Smooth muscle cell (in vitro differentiated cells): ENCODE measurements around the gene EFNA2. TPM values are rescaled to one million over a fixed set of nuclear protein-coding genes. Genes with fewer than 3 reads are reported as not detected.

Source experiments
- DNase-seq: peaks from one replicate; lab custom pipeline; 2025; ENCODE audit not compliant: unreplicated experiment; lab: John Stamatoyannopoulos, UW
- H2AFZ ChIP-seq: fragments of 200-600 bp; sonication (generic); 2 replicates; pipeline ENCODE4 v1.6.0; 2016; ENCODE audit warnings: antibody characterized with exemption, low read depth, mild to moderate bottlenecking
- H3F3A ChIP-seq: fragments of 200-600 bp; sonication (generic); 2 replicates; pipeline ENCODE4 v1.6.0; 2017; ENCODE audit warnings: antibody characterized with exemption, low read depth
- H3K27ac ChIP-seq: fragments of 200-600 bp; sonication (generic); 2 replicates; pipeline ENCODE4 v1.5.1; 2016; ENCODE audit warnings: low read depth, mild to moderate bottlenecking
- H3K27me3 ChIP-seq: fragments of 200-600 bp; sonication (generic); 2 replicates; pipeline ENCODE4 v1.6.1; 2016; ENCODE audit warnings: low read depth, mild to moderate bottlenecking
- H3K36me3 ChIP-seq: fragments of 200-600 bp; sonication (generic); 2 replicates; pipeline ENCODE4 v1.5.1; 2016; ENCODE audit warnings: low read depth
- H3K4me1 ChIP-seq: fragments of 200-600 bp; sonication (generic); 2 replicates; pipeline ENCODE4 v1.5.1; 2016; ENCODE audit warnings: low read depth
- H3K4me2 ChIP-seq: fragments of 200-600 bp; sonication (generic); 2 replicates; pipeline ENCODE4 v1.6.0; 2016; ENCODE audit warnings: mild to moderate bottlenecking
- H3K4me3 ChIP-seq: fragments of 200-600 bp; sonication (generic); 2 replicates; pipeline ENCODE4 v1.5.1; 2016; ENCODE audit warnings: mild to moderate bottlenecking
- H3K79me2 ChIP-seq: fragments of 200-600 bp; sonication (generic); 2 replicates; pipeline ENCODE4 v1.6.0; 2016; ENCODE audit warnings: low read depth, mild to moderate bottlenecking
- H3K9ac ChIP-seq: fragments of 200-600 bp; sonication (generic); 2 replicates; pipeline ENCODE4 v1.6.0; 2016; ENCODE audit warnings: low read depth
- H3K9me3 ChIP-seq: fragments of 200-600 bp; sonication (generic); replicated peaks from 2 replicates; pipeline ENCODE4 v1.5.1; 2016; ENCODE audit warnings: low read depth
- H4K20me1 ChIP-seq: fragments of 200-600 bp; sonication (generic); 2 replicates; pipeline ENCODE4 v1.6.0; 2016; ENCODE audit warnings: low read depth
- WGBS: methylation state at CpG from one replicate; pipeline ENCODE4 v1.1.7; 2016; ENCODE audit warnings: low lambda C conversion rate; 5-methylcytosine and 5-hydroxymethylcytosine counted together
- polyA plus RNA-seq: library from polyadenylated mRNA; unstranded; fragments of >200 nt; fragmentation: Nextera tagmentation; extraction: Ambion mirVana; gene quantifications from 2 replicates; pipeline ENCODE4 v1.2.1, GENCODE V29; 2016
- total RNA-seq: library from RNA; depleted of rRNA; stranded (reverse); fragments of >200 nt; gene quantifications from 2 replicates; pipeline ENCODE4 v1.2.3, GENCODE V29; 2014
- TF ChIP-seq, protein P1 (sequence below): fragments of 200-600 bp; sonication (generic); IDR thresholded peaks from 2 replicates; pipeline ENCODE4 v1.5.1; 2017; ENCODE audit warnings: borderline replicate concordance, mild to moderate bottlenecking, antibody characterized with exemption; ENCODE audit not compliant: insufficient read depth, poor library complexity, severe bottlenecking

EFNA2 gene
- total and polyA plus RNA-seq, 2 experiments from 2014 or later = 0.89 to 6.2 TPM

DNA sequence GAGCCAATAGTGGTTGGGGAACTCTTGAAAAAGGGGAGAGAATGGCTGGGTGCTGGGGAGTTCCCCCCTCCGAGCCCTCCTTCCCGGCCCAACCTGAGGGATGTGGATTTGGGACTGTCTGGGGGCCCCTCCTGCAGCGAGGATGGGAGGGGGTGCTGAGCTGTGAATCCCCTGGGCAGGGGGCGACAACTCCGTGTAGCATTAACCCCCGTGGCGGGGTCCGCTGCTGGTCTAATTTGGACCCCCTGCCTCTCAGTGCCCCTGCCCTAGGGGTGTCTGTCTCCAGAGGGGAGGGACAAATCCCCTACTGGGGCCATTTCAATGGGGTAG is 27.5 kb upstream of the EFNA2 start:
- no peak overlapping the region for H3K9ac ChIP-seq

GRCh38 chr19:1258707-1259205 is 26.9 kb upstream of the EFNA2 start:
- Histone ChIP-seq H2AFZ (no peak overlapping the region), H3K4me1 (peaks cover 32% of the 10 kb centered on the region), H3K36me3 (no peaks in the 10 kb centered on the region), H3K4me2 (no peak overlapping the region), H3K9me3 (no peaks in the 10 kb centered on the region), H3K27ac (peak overlapping the region; percentile 74), H3F3A (peaks cover 73% of the 10 kb centered on the region), H3K4me3 (no peak overlapping the region), H3K27me3 (no peaks in the 10 kb centered on the region), H4K20me1 (peaks cover 62% of the 10 kb centered on the region), H3K79me2 (peaks cover 42% of the 10 kb centered on the region), H3K9ac (no peak overlapping the region)
- TF ChIP-seq, protein P1, sequence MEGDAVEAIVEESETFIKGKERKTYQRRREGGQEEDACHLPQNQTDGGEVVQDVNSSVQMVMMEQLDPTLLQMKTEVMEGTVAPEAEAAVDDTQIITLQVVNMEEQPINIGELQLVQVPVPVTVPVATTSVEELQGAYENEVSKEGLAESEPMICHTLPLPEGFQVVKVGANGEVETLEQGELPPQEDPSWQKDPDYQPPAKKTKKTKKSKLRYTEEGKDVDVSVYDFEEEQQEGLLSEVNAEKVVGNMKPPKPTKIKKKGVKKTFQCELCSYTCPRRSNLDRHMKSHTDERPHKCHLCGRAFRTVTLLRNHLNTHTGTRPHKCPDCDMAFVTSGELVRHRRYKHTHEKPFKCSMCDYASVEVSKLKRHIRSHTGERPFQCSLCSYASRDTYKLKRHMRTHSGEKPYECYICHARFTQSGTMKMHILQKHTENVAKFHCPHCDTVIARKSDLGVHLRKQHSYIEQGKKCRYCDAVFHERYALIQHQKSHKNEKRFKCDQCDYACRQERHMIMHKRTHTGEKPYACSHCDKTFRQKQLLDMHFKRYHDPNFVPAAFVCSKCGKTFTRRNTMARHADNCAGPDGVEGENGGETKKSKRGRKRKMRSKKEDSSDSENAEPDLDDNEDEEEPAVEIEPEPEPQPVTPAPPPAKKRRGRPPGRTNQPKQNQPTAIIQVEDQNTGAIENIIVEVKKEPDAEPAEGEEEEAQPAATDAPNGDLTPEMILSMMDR = no peak
- DNase-seq = no peak
- 64% methylated on average over 15 of the region's 15 CpGs for WGBS

More for the DNA sequence above, 27.5 kb upstream of the EFNA2 start:
- Histone ChIP-seq H3K4me3 (no peak overlapping the region), H3K9me3 (no peaks in the 10 kb centered on the region), H3K79me2 (peaks cover 48% of the 10 kb centered on the region), H2AFZ (no peak overlapping the region), H3K4me2 (no peak overlapping the region), H3K36me3 (no peaks in the 10 kb centered on the region), H4K20me1 (peaks cover 68% of the 10 kb centered on the region), H3K27me3 (no peaks in the 10 kb centered on the region), H3K4me1 (peaks cover 36% of the 10 kb centered on the region), H3F3A (peaks cover 72% of the 10 kb centered on the region), H3K27ac (peak overlapping the region; percentile 74)
- TF ChIP-seq, protein P1 = no peak
- DNase-seq = no peak
- 85% methylated on average over 8 of the region's 8 CpGs for WGBS

DNA sequence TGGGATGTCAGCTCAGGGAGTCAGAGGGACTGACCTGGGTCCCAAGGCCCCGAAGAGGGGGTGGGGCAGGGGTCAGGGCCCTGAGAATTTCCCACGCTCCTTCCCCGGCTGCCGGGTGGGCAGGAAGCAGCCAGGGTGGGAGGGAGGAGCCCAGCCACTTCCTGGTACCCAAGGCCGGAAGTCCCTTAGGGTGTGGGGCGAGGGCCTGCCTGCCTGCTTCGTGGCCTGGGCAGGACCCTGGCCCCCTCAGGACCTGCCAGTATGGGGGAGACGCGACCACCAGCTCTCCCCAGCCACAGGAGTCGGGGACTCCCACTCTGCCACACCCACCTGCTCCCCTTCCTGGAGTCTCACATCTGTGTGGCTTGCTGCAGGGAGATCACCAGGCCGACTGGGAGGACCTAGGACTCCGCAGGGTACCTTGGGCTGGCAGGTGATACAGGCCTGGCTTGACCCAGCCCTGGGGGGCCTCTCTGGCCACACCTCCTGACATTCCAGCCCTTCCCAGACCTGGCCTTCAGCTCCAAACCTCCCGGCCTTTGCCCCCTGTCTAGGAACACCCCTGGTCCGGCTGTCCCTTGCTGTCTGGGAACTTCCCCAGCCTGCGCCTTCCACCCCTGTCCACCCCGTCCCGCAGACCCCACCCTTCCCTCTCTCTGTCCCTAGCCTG is 26.3 kb upstream of the EFNA2 start:
- no peak overlapping the region for H3K4me3 ChIP-seq
- WGBS = 29% methylated on average over 17 of the region's 17 CpGs
- H3K27ac ChIP-seq = peak overlapping the region; percentile 74
- peaks cover 56% of the 10 kb centered on the region for H4K20me1 ChIP-seq
- no peak for DNase-seq
- TF ChIP-seq, protein P1 = no peak
- H2AFZ ChIP-seq = no peak overlapping the region
- H3K4me1 ChIP-seq = peaks cover 30% of the 10 kb centered on the region
- H3K9ac ChIP-seq = no peak overlapping the region
- H3K27me3 ChIP-seq = no peaks in the 10 kb centered on the region
- H3K4me2 ChIP-seq = no peak overlapping the region
- H3F3A ChIP-seq = peaks cover 71% of the 10 kb centered on the region
- no peaks in the 10 kb centered on the region for H3K9me3 ChIP-seq
- H3K79me2 ChIP-seq = peaks cover 36% of the 10 kb centered on the region
- no peaks in the 10 kb centered on the region for H3K36me3 ChIP-seq
